HG03469 (cell line): ENCODE results near the gene NAGPA.
"Not testable (repeated sequence)": the region's sequence is repeated elsewhere in the genome, so short reads cannot be mapped to it uniquely, and the experiment has no call there.

Experiments used
- ATAC-seq: cut with Tn5 transposase; IDR thresholded peaks from one replicate; pipeline ENCODE4 v1.9.1; 2021; ENCODE audit warnings: mild to moderate bottlenecking, moderate library complexity, moderate number of reproducible peaks; ENCODE audit not compliant: unreplicated experiment

NAGPA gene

GRCh38 chr16:5033256-5034166 lies at the start of gene NAGPA:
NAGPA (minus strand) TSS chr16:5033935; CDS start chr16:5033914, 21 bp downstream.
- ATAC-seq: peak; percentile 65

- not testable (repeated sequence) for ATAC-seq
Observed at GRCh38 chr16:5080996-5081395, 47.3 kb upstream of the NAGPA start.

- ATAC-seq: not testable (repeated sequence)
Observed at GRCh38 chr16:5080461-5080860, 46.7 kb upstream of the NAGPA start.

- no peak for ATAC-seq
Observed at GRCh38 chr16:5078626-5079025, 44.9 kb upstream of the NAGPA start.

- ATAC-seq: no peak
Observed at GRCh38 chr16:5077304-5077703, 43.6 kb upstream of the NAGPA start.

GRCh38 chr16:5075637-5076036 lies 41.9 kb upstream of the NAGPA start:
- no peak for ATAC-seq

- not testable (repeated sequence) for ATAC-seq
Observed at GRCh38 chr16:5073771-5074170, 40.0 kb upstream of the NAGPA start.

- ATAC-seq: no peak
Observed at GRCh38 chr16:5073279-5073629, 39.5 kb upstream of the NAGPA start.

GRCh38 chr16:5072334-5073278 lies 38.9 kb upstream of the NAGPA start:
- ATAC-seq: no peak

GRCh38 chr16:5071681-5072333 lies 38.1 kb upstream of the NAGPA start, which contains the start of gene ALG1:
ALG1 (plus strand) TSS chr16:5071843; CDS start chr16:5071850, 7 bp downstream.
- ATAC-seq: peak; percentile 74

- no peak for ATAC-seq
Observed at GRCh38 chr16:5071341-5071680, 37.6 kb upstream of the NAGPA start.

GRCh38 chr16:5070431-5071186 lies 36.9 kb upstream of the NAGPA start:
- ATAC-seq: no peak

- no peak for ATAC-seq
Observed at GRCh38 chr16:5069854-5070253, 36.1 kb upstream of the NAGPA start.

GRCh38 chr16:5069048-5069447 lies 35.3 kb upstream of the NAGPA start:
- ATAC-seq: no peak

- ATAC-seq: no peak
Observed at GRCh38 chr16:5066511-5066910, 32.8 kb upstream of the NAGPA start.

GRCh38 chr16:5065813-5066212 lies 32.1 kb upstream of the NAGPA start, which contains the start of gene C16orf89:
C16orf89 (minus strand) TSS chr16:5065956; CDS start chr16:5065908, 48 bp downstream.
- no peak for ATAC-seq

GRCh38 chr16:5065326-5065725 lies 31.6 kb upstream of the NAGPA start:
- ATAC-seq: no peak

- ATAC-seq: no peak
Observed at GRCh38 chr16:5064915-5065314, 31.2 kb upstream of the NAGPA start.

GRCh38 chr16:5062790-5063765 lies 29.3 kb upstream of the NAGPA start:
- ATAC-seq: no peak
